H9 (cell line): ENCODE results near the gene PRKX. TPM values are rescaled to one million over a fixed set of nuclear protein-coding genes. Genes with fewer than 3 reads are reported as not detected.

Experiments
- DNase-seq: peaks from one replicate; pipeline ENCODE4 v3.0.0-alpha.2; 2017
- H2AFZ ChIP-seq: one replicate; pipeline ENCODE4 v1.6.1; 2013; ENCODE audit warnings: mild to moderate bottlenecking, low read length, control low read depth, moderate library complexity
- H2AK5ac ChIP-seq: 2 replicates; pipeline ENCODE4 v1.6.1; 2013; ENCODE audit warnings: low read length, control low read depth, mixed read lengths; ENCODE audit not compliant: insufficient read length
- H2BK120ac ChIP-seq: one replicate; pipeline ENCODE4 v1.6.1; 2013; ENCODE audit warnings: low read depth, mild to moderate bottlenecking, low read length, control low read depth, inconsistent platforms; ENCODE audit not compliant: poor library complexity, severe bottlenecking
- H2BK12ac ChIP-seq: 2 replicates; pipeline ENCODE4 v1.6.1; 2013; ENCODE audit warnings: low read length, control low read depth, mixed read lengths, low read depth; ENCODE audit not compliant: insufficient read length
- H2BK15ac ChIP-seq: 2 replicates; pipeline ENCODE4 v1.6.1; 2013; ENCODE audit warnings: low read depth, low read length, control low read depth
- H2BK20ac ChIP-seq: one replicate; pipeline ENCODE4 v1.6.1; 2013; ENCODE audit warnings: low read depth, mild to moderate bottlenecking, low read length, control low read depth, inconsistent platforms; ENCODE audit not compliant: poor library complexity, severe bottlenecking
- H2BK5ac ChIP-seq: 2 replicates; pipeline ENCODE4 v1.6.1; 2013; ENCODE audit warnings: low read length, control low read depth, mixed read lengths; ENCODE audit not compliant: insufficient read length
- H3K14ac ChIP-seq: 2 replicates; pipeline ENCODE4 v1.6.1; 2013; ENCODE audit warnings: low read length, control low read depth; ENCODE audit not compliant: insufficient read depth
- H3K18ac ChIP-seq: 2 replicates; pipeline ENCODE4 v1.6.1; 2013; ENCODE audit warnings: low read depth, mild to moderate bottlenecking, mixed read lengths, low read length, control low read depth; ENCODE audit not compliant: insufficient read length
- H3K23ac ChIP-seq: 2 replicates; pipeline ENCODE4 v1.6.1; 2013; ENCODE audit warnings: low read length, control low read depth, mixed read lengths, low read depth; ENCODE audit not compliant: insufficient read length
- H3K23me2 ChIP-seq: 2 replicates; pipeline ENCODE4 v1.6.1; 2013; ENCODE audit warnings: low read depth, mild to moderate bottlenecking, mixed read lengths, low read length, control low read depth; ENCODE audit not compliant: insufficient read length, poor library complexity, severe bottlenecking
- H3K27ac ChIP-seq: 2 replicates; pipeline ENCODE4 v1.5.1; 2013; ENCODE audit warnings: low read length, control low read depth, mixed read lengths, low read depth; ENCODE audit not compliant: insufficient read length
- H3K27me3 ChIP-seq: 2 replicates; pipeline ENCODE4 v1.6.1; 2013; ENCODE audit warnings: low read length, control low read depth, inconsistent platforms; ENCODE audit not compliant: insufficient read depth
- H3K4ac ChIP-seq: 2 replicates; pipeline ENCODE4 v1.6.1; 2013; ENCODE audit warnings: low read depth, mild to moderate bottlenecking, control low read depth, inconsistent platforms, low read length, moderate library complexity
- H3K4me1 ChIP-seq: 2 replicates; pipeline ENCODE4 v1.6.1; 2013; ENCODE audit warnings: low read length, control low read depth, inconsistent platforms; ENCODE audit not compliant: insufficient read depth
- H3K4me2 ChIP-seq: 2 replicates; pipeline ENCODE4 v1.6.1; 2013; ENCODE audit warnings: low read length, control low read depth, mixed read lengths; ENCODE audit not compliant: insufficient read length, insufficient read depth
- H3K56ac ChIP-seq: 2 replicates; pipeline ENCODE4 v1.6.1; 2013; ENCODE audit warnings: low read depth, mild to moderate bottlenecking, mixed read lengths, low read length, control low read depth; ENCODE audit not compliant: insufficient read length
- H3K79me1 ChIP-seq: 2 replicates; pipeline ENCODE4 v1.6.1; 2013; ENCODE audit warnings: low read depth, mild to moderate bottlenecking, moderate library complexity, low read length, control low read depth, inconsistent platforms; ENCODE audit not compliant: insufficient read depth, poor library complexity, severe bottlenecking
- H3K79me2 ChIP-seq: 2 replicates; pipeline ENCODE4 v1.6.1; 2013; ENCODE audit warnings: low read length, control low read depth, inconsistent platforms; ENCODE audit not compliant: insufficient read depth
- H3K9ac ChIP-seq: 2 replicates; pipeline ENCODE4 v1.6.1; 2013; ENCODE audit warnings: low read length, control low read depth, mixed read lengths; ENCODE audit not compliant: insufficient read length; ENCODE audit errors: extremely low read depth
- H3K9me3 ChIP-seq: one replicate; pipeline ENCODE4 v1.6.1; 2013; ENCODE audit warnings: low read depth, low read length, inconsistent platforms; ENCODE audit not compliant: control insufficient read depth
- H3T11ph ChIP-seq: one replicate; pipeline ENCODE4 v1.6.1; 2013; ENCODE audit warnings: mild to moderate bottlenecking, low read length, control low read depth, inconsistent platforms
- H4K20me1 ChIP-seq: one replicate; pipeline ENCODE4 v1.6.1; 2013; ENCODE audit not compliant: control insufficient read depth, insufficient read length, insufficient read depth
- H4K5ac ChIP-seq: 2 replicates; pipeline ENCODE4 v1.6.1; 2013; ENCODE audit warnings: low read depth, mild to moderate bottlenecking, mixed read lengths, low read length, control low read depth; ENCODE audit not compliant: insufficient read length
- H4K8ac ChIP-seq: replicated peaks from 2 replicates; pipeline ENCODE4 v1.6.1; 2013; ENCODE audit warnings: low read length, control low read depth, mixed read lengths, low read depth; ENCODE audit not compliant: insufficient read length
- H4K91ac ChIP-seq: 2 replicates; pipeline ENCODE4 v1.6.1; 2013; ENCODE audit warnings: low read depth, mild to moderate bottlenecking, moderate library complexity, mixed read lengths, low read length, control low read depth; ENCODE audit not compliant: insufficient read length
- H3K27ac Mint-ChIP-seq, 3 experiments: 2 replicates in 2 of 3; 3 replicates in 1 of 3; pipeline ENCODE4 v1.8.0; 2020 to 2021; ENCODE audit warnings: mixed read lengths in 3 of 3, mild to moderate bottlenecking in 1 of 3, moderate library complexity in 1 of 3
- H3K27me3 Mint-ChIP-seq: 2 replicates; pipeline ENCODE4 v1.8.0; 2021; ENCODE audit warnings: low read depth, mild to moderate bottlenecking, moderate library complexity, mixed read lengths
- H3K36me3 Mint-ChIP-seq, 3 experiments: 2 replicates in 2 of 3; 3 replicates in 1 of 3; pipeline ENCODE4 v1.8.0; 2020 to 2021; ENCODE audit warnings: low read depth in 3 of 3, mixed read lengths in 3 of 3; ENCODE audit not compliant: insufficient read depth in 1 of 3
- H3K4me1 Mint-ChIP-seq, 2 experiments: 2 replicates each; pipeline ENCODE4 v1.8.0; 2020; ENCODE audit warnings: mixed read lengths in 2 of 2
- H3K4me3 Mint-ChIP-seq, 2 experiments: 2 replicates in 1 of 2; 3 replicates in 1 of 2; pipeline ENCODE4 v1.8.0; 2020 to 2021; ENCODE audit warnings: mild to moderate bottlenecking in 2 of 2, mixed read lengths in 2 of 2, moderate library complexity in 1 of 2
- H3K9me3 Mint-ChIP-seq, 2 experiments: 2 replicates in 1 of 2; 3 replicates in 1 of 2; pipeline ENCODE4 v1.8.0; 2020; ENCODE audit warnings: mild to moderate bottlenecking in 2 of 2, mixed read lengths in 2 of 2, moderate library complexity in 1 of 2
- WGBS: extraction: QIAGEN DNeasy Blood & Tissue Kit; methylation state at CpG from one replicate; pipeline ENCODE4 v1.1.7; 2013; ENCODE audit warnings: missing lambda C conversion rate, low lambda C conversion rate, mixed read lengths; ENCODE audit not compliant: insufficient read length; ENCODE audit errors: extremely low coverage; 5-methylcytosine and 5-hydroxymethylcytosine counted together
- total RNA-seq: library from RNA; stranded (reverse); gene quantifications from 2 replicates; pipeline ENCODE4 v1.2.1, GENCODE V29; 2021
- TF ChIP-seq, protein P1 (sequence below): fragments of 200-600 bp; sonication (generic); conservative IDR thresholded peaks from 3 replicates; pipeline ENCODE4 v1.8.0; 2021; ENCODE audit warnings: antibody characterized with exemption, mild to moderate bottlenecking

Gene PRKX
- total RNA-seq, 1 experiment from 2014 or later = 108 TPM

DNA sequence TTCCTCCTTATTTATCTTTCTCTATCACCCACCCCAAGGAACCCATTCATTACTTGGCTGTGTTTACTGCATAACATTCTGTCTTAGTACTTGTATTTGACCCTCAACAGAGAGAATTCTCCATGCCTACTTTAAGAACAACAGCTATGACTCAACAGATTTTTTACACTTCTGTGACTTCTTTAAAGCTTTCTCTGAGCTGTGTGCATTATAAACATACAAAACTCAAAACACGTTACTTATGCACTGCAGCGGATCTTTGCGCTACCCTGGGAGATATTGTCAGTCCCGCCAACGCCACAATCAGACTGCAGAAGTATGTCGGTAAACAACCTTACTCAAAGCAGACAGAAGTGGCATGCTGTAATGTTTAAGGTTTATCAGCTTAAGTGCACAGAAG is 35.1 kb downstream of the PRKX start:
- H3K27me3 ChIP-seq = no peaks in the 10 kb centered on the region
- H4K20me1 ChIP-seq = no peaks in the 10 kb centered on the region
- Mint-ChIP-seq H3K36me3 (peaks cover 26 to 38% (median 28%) of the 10 kb centered on the region in 3 experiments), H3K27me3 (no peaks in the 10 kb centered on the region), H3K27ac (peak overlapping the region in 2 of 3 experiments; percentile 9 to 76; a peak in 3 of 7 replicates), H3K4me1 (peaks cover 12 to 16% of the 10 kb centered on the region in 2 experiments), H3K9me3 (peaks cover 0 to 3% of the 10 kb centered on the region in 2 experiments; a peak in 4 of 5 replicates), H3K4me3 (no peak overlapping the region)
- H2BK12ac ChIP-seq = no peak overlapping the region
- no peak overlapping the region for H3K14ac ChIP-seq
- no peaks in the 10 kb centered on the region for H3K23me2 ChIP-seq
- H3K27ac ChIP-seq = no peak overlapping the region
- H3K79me1 ChIP-seq = peaks cover 6% of the 10 kb centered on the region
- no peak overlapping the region for H2BK20ac ChIP-seq
- no peak overlapping the region for H4K91ac ChIP-seq
- no peak overlapping the region for H2AK5ac ChIP-seq
- no peak overlapping the region for H3K18ac ChIP-seq
- H3K9ac ChIP-seq = no peak overlapping the region
- no peak overlapping the region for H2AFZ ChIP-seq
- no peak overlapping the region for H2BK5ac ChIP-seq
- no peak overlapping the region for H2BK120ac ChIP-seq
- H4K8ac ChIP-seq = no peak overlapping the region
- DNase-seq = no peak
- no peak overlapping the region for H4K5ac ChIP-seq
- peaks cover 7% of the 10 kb centered on the region; the same call in 1 of the 2 replicates for H3K79me2 ChIP-seq
- no peaks in the 10 kb centered on the region for H3K9me3 ChIP-seq
- H2BK15ac ChIP-seq = no peak overlapping the region
- H3K23ac ChIP-seq = no peak overlapping the region
- H3T11ph ChIP-seq = no peak overlapping the region
- no peak overlapping the region for H3K56ac ChIP-seq
- no peak overlapping the region for H3K4me2 ChIP-seq
- H3K4ac ChIP-seq = no peak overlapping the region
- TF ChIP-seq, protein P1, sequence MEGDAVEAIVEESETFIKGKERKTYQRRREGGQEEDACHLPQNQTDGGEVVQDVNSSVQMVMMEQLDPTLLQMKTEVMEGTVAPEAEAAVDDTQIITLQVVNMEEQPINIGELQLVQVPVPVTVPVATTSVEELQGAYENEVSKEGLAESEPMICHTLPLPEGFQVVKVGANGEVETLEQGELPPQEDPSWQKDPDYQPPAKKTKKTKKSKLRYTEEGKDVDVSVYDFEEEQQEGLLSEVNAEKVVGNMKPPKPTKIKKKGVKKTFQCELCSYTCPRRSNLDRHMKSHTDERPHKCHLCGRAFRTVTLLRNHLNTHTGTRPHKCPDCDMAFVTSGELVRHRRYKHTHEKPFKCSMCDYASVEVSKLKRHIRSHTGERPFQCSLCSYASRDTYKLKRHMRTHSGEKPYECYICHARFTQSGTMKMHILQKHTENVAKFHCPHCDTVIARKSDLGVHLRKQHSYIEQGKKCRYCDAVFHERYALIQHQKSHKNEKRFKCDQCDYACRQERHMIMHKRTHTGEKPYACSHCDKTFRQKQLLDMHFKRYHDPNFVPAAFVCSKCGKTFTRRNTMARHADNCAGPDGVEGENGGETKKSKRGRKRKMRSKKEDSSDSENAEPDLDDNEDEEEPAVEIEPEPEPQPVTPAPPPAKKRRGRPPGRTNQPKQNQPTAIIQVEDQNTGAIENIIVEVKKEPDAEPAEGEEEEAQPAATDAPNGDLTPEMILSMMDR = no peak
- H3K4me1 ChIP-seq = peaks cover 2% of the 10 kb centered on the region; the same call in 1 of the 2 replicates
- no CpG with 5 or more reads among the region's 6 CpGs for WGBS
